Measurements from ENCODE around the gene KPNA1. TPM values are rescaled to one million over a fixed set of nuclear protein-coding genes. Genes with fewer than 3 reads are reported as not detected.
A peak's percentile ranks its signal among the peaks of the same experiment; 100 is the strongest.
"Not testable (repeated sequence)": the region's sequence is repeated elsewhere in the genome, so short reads cannot be mapped to it uniquely, and the experiment has no call there.

Gene KPNA1
- total and polyA plus RNA-seq, 8 donors = 39.6 to 71.4 (median 45.0) TPM

DNA sequence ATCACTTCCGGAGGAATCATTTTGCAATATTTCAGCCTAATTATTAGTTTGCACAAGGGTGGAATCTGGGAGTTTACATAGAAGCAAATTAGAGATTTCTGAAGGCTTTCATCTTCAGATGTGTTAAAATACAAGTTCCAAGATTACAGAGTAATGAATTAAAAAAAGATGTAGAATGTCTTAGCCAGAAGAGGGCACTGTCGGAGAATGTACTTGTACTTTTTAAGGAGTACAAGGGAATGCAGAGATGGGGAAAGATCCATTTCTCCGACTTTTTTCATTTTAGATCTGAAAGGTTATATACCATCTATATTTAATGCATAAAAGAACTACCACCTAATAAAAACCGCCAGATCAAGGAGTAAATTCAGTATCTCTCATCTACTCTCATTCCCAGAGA is 55.7 kb downstream of the KPNA1 start:
- Histone ChIP-seq H3K9me3 (no peaks in the 10 kb centered on the region), H3K27ac (no peak overlapping the region), H3K27me3 (no peaks in the 10 kb centered on the region), H3K36me3 (peaks cover 4 to 80% of the 10 kb centered on the region in 2 donors), H3K4me3 (no peak overlapping the region), H3K4me1 (no peaks in the 10 kb centered on the region)
- DNase-seq = peak in 2 of 4 donors; percentile 4 to 34
- intact Hi-C loops (cut with DNase I) = loop anchor here in 1 of 2 donors (5.0 kb wide), 1 partner anchor 218 kb away; no protein-coding TSS in a partner anchor
- TF ChIP-seq, protein P1, sequence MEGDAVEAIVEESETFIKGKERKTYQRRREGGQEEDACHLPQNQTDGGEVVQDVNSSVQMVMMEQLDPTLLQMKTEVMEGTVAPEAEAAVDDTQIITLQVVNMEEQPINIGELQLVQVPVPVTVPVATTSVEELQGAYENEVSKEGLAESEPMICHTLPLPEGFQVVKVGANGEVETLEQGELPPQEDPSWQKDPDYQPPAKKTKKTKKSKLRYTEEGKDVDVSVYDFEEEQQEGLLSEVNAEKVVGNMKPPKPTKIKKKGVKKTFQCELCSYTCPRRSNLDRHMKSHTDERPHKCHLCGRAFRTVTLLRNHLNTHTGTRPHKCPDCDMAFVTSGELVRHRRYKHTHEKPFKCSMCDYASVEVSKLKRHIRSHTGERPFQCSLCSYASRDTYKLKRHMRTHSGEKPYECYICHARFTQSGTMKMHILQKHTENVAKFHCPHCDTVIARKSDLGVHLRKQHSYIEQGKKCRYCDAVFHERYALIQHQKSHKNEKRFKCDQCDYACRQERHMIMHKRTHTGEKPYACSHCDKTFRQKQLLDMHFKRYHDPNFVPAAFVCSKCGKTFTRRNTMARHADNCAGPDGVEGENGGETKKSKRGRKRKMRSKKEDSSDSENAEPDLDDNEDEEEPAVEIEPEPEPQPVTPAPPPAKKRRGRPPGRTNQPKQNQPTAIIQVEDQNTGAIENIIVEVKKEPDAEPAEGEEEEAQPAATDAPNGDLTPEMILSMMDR (IDR thresholded peaks at IDR 0.05) = peak in 1 of 2 donors; percentile 24
- ATAC-seq = peak; percentile 71

DNA sequence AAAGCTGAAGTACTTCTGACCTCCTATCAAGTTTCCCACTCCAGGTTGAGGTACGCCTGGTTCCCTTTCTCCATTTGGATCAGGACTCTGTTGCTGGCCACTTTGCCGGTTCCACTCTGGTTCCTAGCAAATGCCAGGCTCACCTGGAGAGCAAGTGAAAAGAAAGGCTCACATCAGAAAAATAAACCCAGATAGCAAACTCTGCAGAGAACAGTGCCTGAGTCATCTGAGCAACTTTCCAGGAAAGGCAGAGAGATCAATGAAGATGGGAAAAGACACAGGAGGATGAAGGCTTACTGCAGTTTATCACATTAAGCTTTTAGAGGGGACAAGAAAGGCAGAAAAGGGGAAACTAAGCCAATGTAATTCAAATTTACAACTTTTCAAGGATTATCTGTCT is 57.0 kb downstream of the KPNA1 start:
- DNase-seq (no peak), ATAC-seq (no peak)
- no peaks in the 10 kb centered on the region for H3K4me1 ChIP-seq
- no peak overlapping the region for H3K27ac ChIP-seq
- no peaks in the 10 kb centered on the region for H3K9me3 ChIP-seq
- intact Hi-C loops (cut with DNase I) = loop anchor here in 1 of 2 donors (5.0 kb wide), 1 partner anchor 220 kb away; no protein-coding TSS in a partner anchor
- TF ChIP-seq, protein P1 (IDR thresholded peaks at IDR 0.05) = no peak
- H3K27me3 ChIP-seq = no peaks in the 10 kb centered on the region
- peaks cover 4 to 80% of the 10 kb centered on the region in 2 donors for H3K36me3 ChIP-seq
- H3K4me3 ChIP-seq = no peak overlapping the region

GRCh38 chr3:122456074-122456473 is 58.7 kb downstream of the KPNA1 start:
- Histone ChIP-seq H3K4me3 (no peak overlapping the region), H3K27me3 (no peaks in the 10 kb centered on the region), H3K9me3 (no peaks in the 10 kb centered on the region), H3K27ac (no peak overlapping the region), H3K4me1 (no peaks in the 10 kb centered on the region), H3K36me3 (peaks cover 4 to 77% of the 10 kb centered on the region in 2 donors)
- TF ChIP-seq, protein P1 (IDR thresholded peaks at IDR 0.05) = no peak
- intact Hi-C loops (cut with DNase I) = loop anchor here in 1 of 2 donors (5.0 kb wide), 1 partner anchor 221 kb away; no protein-coding TSS in a partner anchor
- DNase-seq = no peak
- no peak for ATAC-seq

DNA sequence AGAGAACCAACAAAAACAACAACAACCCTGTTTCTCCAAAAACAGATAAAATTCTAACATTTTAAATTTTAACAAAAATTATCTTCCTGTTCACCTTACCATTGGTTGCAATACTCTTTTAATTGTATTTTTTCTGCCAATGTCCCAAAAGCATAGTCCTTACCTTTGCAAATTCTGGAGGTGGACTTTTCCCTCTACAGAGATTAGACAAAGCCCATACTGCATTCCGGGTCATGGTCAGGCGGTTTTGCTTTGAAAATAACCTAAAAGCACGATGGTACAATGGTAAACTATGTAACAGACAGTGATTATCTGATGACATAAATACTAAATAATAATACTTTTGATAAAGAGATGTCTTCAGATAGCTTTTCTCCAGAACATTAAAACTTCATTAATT is 63.4 kb downstream of the KPNA1 start:
- H3K27ac ChIP-seq = no peak overlapping the region
- no peak for DNase-seq
- H3K27me3 ChIP-seq = no peaks in the 10 kb centered on the region
- H3K4me3 ChIP-seq = no peak overlapping the region
- TF ChIP-seq, protein P1 (IDR thresholded peaks at IDR 0.05) = no peak
- no peaks in the 10 kb centered on the region for H3K9me3 ChIP-seq
- no peak for ATAC-seq
- intact Hi-C loops (cut with DNase I) = no loop called here
- H3K36me3 ChIP-seq = peaks cover 4 to 72% of the 10 kb centered on the region in 2 donors
- no peaks in the 10 kb centered on the region for H3K4me1 ChIP-seq

- DNase-seq; intact Hi-C loops (cut with DNase I); H3K9me3 ChIP-seq; H3K27ac ChIP-seq; H3K4me3 ChIP-seq; H3K4me1 ChIP-seq; H3K27me3 ChIP-seq; ATAC-seq: not testable (repeated sequence)
- peaks cover 0 to 82% of the 10 kb centered on the region in 2 donors for H3K36me3 ChIP-seq
Observed at GRCh38 chr3:122448218-122448617, 66.5 kb downstream of the KPNA1 start.

GRCh38 chr3:122444491-122444887 is 70.2 kb downstream of the KPNA1 start:
- DNase-seq; H3K4me3 ChIP-seq; H3K4me1 ChIP-seq; H3K27me3 ChIP-seq; H3K9me3 ChIP-seq; ATAC-seq; H3K27ac ChIP-seq; intact Hi-C loops (cut with DNase I): not testable (repeated sequence)
- H3K36me3 ChIP-seq = peaks cover 12 to 84% of the 10 kb centered on the region in 2 donors

DNA sequence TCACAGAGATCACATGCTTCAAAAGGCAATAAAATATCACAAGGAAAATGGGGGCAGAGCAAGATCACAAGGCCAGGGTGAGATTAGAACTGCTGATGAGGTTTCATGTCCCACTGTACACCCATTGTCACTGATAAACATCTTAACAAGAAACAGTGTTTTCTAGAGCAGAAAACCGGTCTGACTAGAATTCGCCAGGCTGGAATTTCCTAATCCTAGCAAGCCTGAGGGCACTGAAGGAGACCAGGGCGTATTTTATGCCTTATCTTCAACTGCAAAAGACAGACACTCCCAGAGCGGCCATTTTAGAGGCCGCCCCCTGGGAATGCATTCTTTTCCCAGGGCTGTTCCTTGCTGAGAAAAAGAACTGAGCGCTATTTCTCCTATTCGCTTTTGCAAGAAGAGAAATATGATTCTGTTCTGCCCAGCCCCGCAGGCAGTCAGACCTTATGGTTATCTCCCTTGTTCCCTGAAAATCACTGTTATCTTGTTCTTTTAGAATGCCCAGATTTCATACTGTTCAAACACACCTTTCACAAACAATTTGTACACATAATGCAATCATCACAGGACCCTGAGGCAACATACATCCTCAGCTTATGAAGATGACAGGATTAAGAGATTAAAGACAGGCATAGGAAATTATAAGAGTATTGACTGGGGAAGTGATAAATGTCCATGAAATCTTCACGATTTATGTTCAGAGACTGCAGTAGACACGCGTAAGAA is 70.8 kb downstream of the KPNA1 start:
- H3K9me3 ChIP-seq; intact Hi-C loops (cut with DNase I); H3K27me3 ChIP-seq; H3K4me1 ChIP-seq; H3K27ac ChIP-seq; DNase-seq; ATAC-seq; H3K4me3 ChIP-seq: not testable (repeated sequence)
- H3K36me3 ChIP-seq = peaks cover 12 to 84% of the 10 kb centered on the region in 2 donors

Data from left lung (tissue), 10 donors.